RWPE1 (cell line): ENCODE results near the gene POU2AF2.

Experiments used
- CTCF ChIA-PET: fragments of 350-600 bp; sonication (Branson Sonifier 250); formaldehyde crosslinking; extraction: SDS; loops from one replicate; lab custom pipeline; 2021; lab: Yijun Ruan, JAX
- POLR2A ChIA-PET: fragments of 400-600 bp; formaldehyde crosslinking; extraction: SDS; loops from one replicate; lab custom pipeline; 2020; ENCODE audit warnings: antibody characterized with exemption; ENCODE audit not compliant: low non-redundant PET; lab: Yijun Ruan, JAX
- DNase-seq: peaks from one replicate; pipeline ENCODE4 v3.0.0; 2012; ENCODE audit warnings: low spot score
- H3K27ac ChIP-seq: fragments of 450-650 bp; 2 replicates; pipeline ENCODE4 v1.5.1; 2017
- TF ChIP-seq, protein P1 (sequence below): fragments of 450-650 bp; conservative IDR thresholded peaks from 2 replicates; pipeline ENCODE4 v1.5.1; 2017; ENCODE audit warnings: low read depth, mild to moderate bottlenecking

Gene POU2AF2

GRCh38 chr11:111320728-111321568, 75.4 kb downstream of the POU2AF2 start:
- POLR2A ChIA-PET: no interaction called here
- TF ChIP-seq, protein P1, sequence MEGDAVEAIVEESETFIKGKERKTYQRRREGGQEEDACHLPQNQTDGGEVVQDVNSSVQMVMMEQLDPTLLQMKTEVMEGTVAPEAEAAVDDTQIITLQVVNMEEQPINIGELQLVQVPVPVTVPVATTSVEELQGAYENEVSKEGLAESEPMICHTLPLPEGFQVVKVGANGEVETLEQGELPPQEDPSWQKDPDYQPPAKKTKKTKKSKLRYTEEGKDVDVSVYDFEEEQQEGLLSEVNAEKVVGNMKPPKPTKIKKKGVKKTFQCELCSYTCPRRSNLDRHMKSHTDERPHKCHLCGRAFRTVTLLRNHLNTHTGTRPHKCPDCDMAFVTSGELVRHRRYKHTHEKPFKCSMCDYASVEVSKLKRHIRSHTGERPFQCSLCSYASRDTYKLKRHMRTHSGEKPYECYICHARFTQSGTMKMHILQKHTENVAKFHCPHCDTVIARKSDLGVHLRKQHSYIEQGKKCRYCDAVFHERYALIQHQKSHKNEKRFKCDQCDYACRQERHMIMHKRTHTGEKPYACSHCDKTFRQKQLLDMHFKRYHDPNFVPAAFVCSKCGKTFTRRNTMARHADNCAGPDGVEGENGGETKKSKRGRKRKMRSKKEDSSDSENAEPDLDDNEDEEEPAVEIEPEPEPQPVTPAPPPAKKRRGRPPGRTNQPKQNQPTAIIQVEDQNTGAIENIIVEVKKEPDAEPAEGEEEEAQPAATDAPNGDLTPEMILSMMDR: no peak
- no peak overlapping the region for H3K27ac ChIP-seq
- DNase-seq: no peak
- CTCF ChIA-PET: no interaction called here

GRCh38 chr11:111322534-111322933, 77.0 kb downstream of the POU2AF2 start:
- ChIA-PET POLR2A (no interaction called here), CTCF (interaction anchor here (0.6 kb wide), 1 partner anchor 71 kb away, joined by 3 read pairs; no protein-coding TSS in a partner anchor)
- no peak overlapping the region for H3K27ac ChIP-seq
- DNase-seq: no peak
- TF ChIP-seq, protein P1: no peak

GRCh38 chr11:111324277-111324720, 78.8 kb downstream of the POU2AF2 start:
- ChIA-PET POLR2A (no interaction called here), CTCF (no interaction called here)
- H3K27ac ChIP-seq: no peak overlapping the region
- TF ChIP-seq, protein P1: no peak
- no peak for DNase-seq

DNA sequence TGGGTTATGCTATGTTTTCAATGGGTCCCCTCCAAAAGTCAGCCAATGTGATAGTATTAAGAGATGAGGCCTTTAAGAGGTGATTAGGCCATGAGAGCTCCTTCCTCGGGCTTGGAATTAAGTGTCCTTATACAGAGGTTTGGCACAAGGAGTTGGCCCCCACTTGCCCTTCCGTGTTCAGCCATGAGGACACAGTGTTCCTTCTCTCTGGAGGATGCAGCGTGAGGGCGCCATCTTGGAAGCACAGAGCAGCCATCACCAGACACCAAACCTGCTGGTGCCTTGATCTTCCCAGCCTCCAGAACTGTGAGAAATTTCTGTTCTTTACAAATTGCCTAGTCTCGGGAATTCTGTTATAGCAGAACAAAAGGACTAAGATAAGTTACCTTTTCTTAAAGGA, 79.7 kb downstream of the POU2AF2 start:
- TF ChIP-seq, protein P1: no peak
- CTCF ChIA-PET: no interaction called here
- no peak for DNase-seq
- POLR2A ChIA-PET: no interaction called here
- H3K27ac ChIP-seq: no peak overlapping the region

DNA sequence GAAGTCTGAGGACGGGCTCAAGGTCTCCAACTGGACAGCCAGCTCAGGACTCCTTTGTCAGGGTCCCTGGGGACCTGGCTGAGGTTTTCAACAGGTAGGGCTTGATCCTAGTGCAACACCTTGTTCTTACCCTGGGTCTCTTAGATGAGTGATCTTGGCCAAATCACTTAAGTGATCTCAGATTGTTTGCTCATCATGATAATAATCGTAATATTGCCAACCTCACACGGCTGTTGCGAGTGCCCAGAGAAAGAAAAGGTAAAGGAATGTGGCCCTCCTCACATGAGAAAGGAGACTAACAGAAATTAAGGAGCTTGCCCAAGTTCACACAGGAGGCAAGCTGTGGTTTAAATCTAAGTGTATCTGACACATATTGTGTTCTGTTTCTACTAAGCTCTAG, 81.3 kb downstream of the POU2AF2 start:
- TF ChIP-seq, protein P1: no peak
- no peak overlapping the region for H3K27ac ChIP-seq
- no peak for DNase-seq
- ChIA-PET POLR2A (no interaction called here), CTCF (interaction anchor here (0.7 kb wide), 2 partner anchors 18 to 114 kb away, joined by 3 read pairs; no protein-coding TSS in a partner anchor)

GRCh38 chr11:111327908-111328624, 82.5 kb downstream of the POU2AF2 start:
- TF ChIP-seq, protein P1: no peak
- POLR2A ChIA-PET: interaction anchor here (1.0 kb wide), 1 partner anchor 18 kb away, joined by 3 read pairs; no protein-coding TSS in a partner anchor
- no peak for DNase-seq
- CTCF ChIA-PET: interaction anchor here (0.6 kb wide), 1 partner anchor 677 kb away, joined by 3 read pairs; no protein-coding TSS in a partner anchor
- peak overlapping the region; percentile 48 for H3K27ac ChIP-seq
